CD4-positive, alpha-beta T cell treated with Interleukin-17A for 4 hours (primary cell): ENCODE measurements around the gene KCNN3.
A peak's percentile ranks its signal among the peaks of the same experiment; 100 is the strongest.

Source experiments
- DNase-seq: peaks from one replicate; pipeline ENCODE4 v3.0.0-alpha.2; 2020; ENCODE audit warnings: mixed read lengths

Gene KCNN3

DNA sequence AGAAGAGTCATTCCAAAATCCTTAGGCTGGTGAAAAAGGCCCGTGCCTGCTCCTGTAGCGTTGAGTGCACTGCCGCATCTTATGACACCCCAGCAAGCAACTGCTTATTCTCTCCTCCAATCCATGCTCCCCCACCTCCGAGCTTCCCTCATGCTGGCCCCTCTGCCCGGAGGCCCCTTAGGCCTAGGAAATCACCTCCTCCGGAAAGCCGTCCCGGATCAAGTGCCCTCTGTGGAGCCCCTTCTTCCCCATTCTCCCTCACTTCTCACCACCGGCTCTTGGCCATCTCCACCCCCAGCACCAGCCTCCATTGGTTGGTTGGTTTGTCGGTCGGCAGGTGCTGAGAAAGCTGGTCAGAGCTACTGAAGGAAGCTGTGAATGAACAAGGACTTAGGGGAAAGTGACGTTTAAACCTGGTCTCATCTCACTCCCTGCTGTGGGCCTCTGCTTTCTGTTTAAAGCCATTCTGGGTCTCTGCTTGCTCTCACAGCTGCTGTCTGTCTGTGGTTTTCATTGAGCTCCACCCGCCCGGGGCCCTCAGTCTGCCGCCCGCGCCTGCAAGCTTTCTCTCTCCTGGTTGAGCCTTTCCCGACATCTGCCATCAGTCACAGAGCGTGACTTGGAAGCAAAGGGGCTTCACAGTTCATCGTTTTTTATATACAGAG lies 122.2 kb downstream of the KCNN3 start:
- DNase-seq, result peak; percentile 73

DNA sequence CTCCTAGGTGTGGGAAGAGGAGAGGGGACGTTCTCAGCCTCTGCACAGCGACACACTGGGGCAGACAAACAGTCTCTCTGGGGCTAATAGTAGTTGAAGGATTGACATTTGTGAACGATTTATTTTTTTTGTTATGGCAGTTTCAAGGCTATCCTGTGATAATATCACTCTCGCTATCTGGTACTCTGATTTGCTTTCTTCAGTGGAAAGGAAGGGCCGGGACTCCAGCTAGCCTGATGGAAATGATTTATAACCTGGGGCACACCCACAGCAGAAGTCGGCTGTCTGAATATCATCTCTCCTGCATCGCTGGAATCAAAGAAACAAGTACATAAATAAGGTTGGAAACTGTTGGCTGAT lies 122.7 kb downstream of the KCNN3 start:
- no peak for DNase-seq

DNA sequence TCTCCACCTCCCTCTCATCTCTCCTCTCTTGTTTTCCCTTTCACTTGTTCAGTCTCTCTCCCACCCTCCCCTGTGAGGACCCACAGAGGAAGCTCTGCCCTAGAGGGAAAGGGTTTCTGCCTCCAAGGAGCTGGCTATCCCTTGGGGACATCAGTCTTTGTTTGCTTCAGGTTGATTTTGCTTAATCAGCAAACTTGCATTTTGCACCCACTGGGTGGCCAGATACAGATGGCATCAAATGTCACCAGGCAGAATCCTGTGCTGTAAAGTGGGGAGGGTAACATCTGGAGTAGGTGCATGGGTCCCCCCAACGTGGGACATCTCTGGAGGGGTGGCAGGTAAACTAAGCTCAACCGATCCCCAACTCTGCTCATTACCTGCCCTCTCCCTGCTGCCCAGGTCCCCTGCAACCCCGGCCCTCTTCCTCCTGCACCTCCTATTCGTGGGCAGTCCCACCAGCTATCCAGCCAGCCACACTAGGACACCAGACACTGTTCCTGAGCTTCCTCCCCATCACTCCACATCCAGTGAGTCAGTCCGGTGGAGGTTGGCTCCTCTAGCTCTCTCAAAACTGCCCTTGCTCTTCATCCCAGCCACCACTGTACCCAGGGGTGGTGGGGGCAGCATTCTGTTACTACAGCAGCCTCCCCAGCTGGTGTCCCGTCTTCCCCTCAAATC lies 123.3 kb downstream of the KCNN3 start:
- DNase-seq, result no peak

DNA sequence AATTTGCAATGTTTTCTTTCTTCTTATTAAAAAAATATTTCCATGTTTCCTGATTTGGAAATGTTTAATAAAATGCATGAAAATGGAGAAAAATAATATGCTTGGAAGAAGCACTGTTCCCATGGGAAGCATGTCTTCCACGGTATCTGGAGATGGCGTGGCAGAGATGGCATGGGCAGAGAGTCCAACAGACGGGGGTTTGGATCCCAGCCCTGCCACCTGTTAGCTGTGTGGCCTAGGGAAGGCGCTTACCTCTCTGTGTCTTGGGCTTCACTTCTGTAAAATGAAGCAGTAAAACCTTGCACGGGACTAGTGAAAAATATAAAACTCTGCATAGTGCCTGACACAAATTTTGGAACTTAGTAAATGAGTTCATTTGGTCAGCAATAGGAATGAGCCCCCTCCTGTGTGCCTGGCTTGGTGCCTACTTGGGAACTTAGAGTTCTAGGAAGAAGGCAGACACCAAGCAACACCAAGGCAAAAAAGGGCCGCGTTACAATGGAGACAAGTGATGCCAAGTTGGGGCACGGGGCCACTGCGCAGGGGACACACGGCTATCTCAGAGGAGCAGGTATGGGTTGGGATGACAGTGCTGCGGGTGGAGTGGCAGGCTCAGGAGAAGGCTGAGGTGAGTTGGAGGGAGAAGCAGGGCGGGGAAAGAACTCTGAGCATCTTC lies 124.2 kb downstream of the KCNN3 start:
- no peak for DNase-seq

DNA sequence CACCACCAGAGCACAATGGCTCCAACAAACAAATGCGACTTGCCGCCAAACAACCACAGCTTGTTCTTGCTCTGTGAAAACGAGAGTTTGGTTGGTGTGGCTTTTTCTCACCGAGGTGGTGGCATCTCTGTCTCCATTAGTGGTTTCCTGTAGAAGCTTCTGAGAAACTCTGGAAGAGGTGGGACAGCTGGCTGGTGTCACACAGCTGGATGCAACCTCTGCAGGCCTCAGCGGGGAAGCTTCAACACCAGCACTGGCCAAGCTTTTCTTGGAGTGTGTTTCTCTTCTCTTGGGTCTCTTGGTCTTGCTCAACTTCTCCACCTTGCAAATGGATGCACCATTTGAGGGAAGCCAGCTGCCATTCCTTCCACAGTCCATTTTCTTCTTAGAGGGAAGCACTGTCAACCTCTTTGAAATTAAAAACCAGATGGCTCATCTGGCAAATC lies 124.8 kb downstream of the KCNN3 start:
- DNase-seq, result no peak

DNA sequence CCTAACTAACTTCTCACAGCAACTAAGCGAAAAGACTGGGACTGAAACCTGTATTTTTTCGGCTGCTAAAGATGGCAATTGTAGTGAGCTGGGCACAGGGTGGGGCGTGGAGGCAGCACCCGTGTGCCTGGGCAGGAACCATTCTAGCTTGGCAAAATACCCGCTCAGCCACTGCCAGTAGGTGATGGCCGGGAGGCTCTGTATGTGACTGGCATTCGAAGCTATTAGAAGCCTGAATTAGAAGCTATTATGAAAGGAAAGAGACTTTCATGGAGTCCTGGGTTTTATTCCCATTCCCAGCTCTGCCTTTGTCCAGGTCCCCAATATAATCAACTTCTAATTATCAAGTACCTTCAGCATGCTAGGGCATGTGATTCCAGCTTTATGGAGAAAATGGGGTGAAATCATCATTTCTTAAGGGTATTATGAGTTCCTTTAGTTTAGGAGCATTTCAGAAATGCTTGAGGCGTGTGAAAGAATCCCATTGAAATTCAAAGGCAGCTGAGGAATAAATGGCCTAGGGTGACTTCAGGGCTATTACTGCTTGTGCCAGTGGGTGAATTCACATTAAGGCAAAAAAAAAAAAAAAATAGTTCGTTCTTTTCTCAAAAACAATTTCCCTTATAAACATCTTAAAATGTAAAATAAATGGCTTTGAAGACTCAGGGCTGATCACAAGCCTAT lies 125.6 kb downstream of the KCNN3 start:
- DNase-seq, result no peak

DNA sequence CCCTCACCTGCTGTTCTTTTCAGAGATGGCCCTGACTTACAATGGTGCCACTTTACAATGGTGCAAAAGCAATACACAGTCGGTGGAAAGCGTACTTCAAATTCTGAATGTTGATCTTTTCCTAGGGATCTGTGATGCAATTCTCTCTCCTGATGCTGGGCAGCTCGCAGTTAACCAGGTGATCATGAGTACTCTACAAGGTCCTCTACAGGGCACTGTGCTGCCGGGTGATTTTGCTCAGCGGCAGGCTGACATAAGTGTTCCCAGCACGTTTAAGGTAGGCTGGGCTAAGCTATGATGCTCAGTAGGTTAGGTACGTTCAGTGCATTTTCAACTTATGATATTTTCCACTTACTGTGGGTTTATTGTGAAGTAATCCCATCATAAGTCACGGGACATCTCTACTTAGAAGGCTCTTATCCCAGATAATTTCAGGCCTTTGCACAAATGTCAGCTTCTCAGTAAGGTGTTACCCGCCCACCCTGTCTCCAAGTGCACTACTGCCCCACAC lies 126.5 kb downstream of the KCNN3 start:
- no peak for DNase-seq

DNA sequence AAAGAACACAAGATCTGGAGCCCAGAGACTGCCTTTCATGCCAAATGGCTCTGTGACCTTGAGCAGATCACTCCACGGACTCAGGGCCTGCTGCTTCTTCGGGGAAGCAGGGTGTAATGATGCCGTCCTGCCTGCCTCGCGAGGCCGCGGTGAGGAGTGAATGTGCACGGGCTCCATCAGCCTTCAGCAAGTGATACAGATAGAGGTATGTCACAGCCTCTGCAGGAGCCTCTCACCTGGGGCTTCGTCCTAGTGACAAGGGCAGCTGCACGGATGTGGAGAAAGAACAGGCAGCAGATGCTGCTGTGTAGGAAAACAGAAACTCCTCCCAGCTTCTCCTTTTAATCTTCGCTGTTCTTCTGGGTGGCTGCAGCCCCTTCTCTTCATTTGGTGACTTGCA lies 127.5 kb downstream of the KCNN3 start:
- DNase-seq, result no peak

DNA sequence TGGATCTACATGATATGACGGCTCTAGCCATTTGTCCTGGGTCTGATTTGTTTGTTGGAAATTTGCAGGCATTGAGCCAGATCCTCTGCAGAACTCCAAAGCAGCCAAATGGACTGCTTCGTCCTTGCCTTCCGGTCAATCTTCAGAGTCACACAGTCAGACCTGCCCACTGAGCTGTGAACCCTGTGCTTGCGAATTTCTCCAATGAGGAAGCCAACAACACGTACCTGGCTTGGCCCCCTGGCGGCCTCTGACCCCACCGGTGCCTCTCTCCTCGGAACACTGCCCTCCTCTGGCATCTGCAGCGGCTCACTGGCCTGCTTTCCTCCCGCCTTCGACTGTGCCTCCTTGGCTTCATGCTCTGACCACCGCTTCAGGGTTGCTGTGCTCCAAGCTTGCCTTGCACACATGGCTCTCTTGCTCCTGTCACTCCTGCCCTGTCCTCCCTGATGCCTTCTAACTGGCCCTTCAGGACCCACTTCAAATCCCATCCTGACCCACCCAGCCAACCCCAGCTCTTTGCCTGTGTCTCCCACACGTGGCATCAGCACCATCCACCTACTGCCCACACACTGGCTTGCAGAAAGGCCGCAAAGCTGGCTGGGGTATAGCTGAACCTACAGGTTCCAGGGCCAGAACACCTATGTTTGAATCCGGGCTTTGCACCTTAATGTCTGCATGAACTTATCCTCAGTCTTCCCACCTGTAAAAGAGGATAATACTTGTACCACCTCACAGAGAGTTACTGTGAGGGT lies 128.2 kb downstream of the KCNN3 start:
- no peak for DNase-seq

DNA sequence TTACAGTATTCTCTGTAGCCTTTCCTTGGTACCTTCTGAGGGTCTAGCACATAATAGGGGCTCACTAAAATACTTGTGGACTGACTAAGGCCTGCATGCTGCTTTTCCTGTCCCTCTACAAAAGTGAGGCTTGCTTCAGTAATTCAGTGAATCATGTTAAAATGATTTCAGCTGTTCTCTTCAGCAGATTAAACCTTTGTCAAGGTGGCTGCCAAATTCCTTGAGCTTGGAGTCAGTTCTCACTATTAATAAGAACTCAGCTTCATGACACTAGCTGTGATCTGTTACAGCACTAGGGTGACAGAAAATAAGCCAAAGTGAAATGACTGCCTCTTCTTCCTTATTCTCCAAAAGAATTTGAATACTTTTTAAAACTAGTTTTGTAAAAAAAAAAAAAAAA lies 128.8 kb downstream of the KCNN3 start:
- DNase-seq, result no peak

DNA sequence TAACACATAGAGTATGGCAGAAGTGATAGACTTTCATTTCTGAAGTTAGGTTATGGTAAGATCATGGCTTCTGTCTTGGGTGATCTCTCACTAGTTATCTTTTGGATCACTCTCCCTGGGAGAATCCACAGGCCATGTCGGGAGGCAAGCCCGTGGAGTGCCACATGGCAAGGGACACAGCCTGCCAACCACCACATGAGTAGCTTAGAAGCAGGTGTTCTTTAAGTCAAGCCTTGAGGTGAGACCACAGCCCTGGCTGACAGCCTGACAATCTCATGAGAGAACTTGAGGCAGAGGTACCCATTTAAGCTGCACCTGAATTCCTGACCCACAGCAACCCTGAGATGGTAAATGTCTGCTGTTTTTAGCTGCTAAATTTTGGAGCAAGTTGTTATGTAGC lies 130.4 kb downstream of the KCNN3 start:
- no peak for DNase-seq

DNA sequence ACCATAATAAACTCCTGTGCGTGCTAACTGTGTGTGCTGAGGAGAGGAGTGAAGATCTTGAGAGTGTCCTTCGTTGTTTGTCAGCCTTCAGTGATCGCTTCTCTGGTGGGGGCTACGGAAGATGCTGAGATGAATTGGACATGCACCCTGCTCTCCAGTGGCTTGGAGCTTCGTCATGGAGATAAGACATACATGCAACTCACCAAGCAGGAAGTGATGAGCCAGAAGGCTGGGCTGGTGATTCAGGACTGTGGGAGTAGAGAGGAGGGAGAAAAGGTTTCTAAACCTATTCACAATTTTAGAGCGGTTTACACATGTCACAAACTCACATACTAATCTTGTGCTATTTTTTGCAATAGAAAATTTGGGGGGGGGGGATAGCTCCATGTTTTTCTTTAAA lies 133.2 kb downstream of the KCNN3 start:
- peak; percentile 17 for DNase-seq

DNA sequence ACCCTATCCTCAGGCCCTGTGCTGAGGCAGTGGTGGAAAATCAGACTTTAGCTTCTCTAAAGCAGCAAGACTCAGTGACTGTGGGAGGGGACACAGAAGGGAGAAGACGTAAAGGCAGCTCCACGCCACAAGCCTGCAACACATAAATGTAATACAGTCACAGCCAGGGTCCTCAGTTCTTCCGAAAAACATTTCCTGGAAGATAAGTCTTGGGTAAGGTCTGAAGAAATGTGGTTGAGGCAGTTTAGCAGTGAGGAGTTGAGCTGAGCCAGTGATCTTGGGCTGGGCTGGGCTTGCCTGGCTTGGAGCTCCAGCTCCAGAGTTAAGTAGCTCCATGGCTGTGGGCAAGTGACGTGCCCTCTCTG lies 134.3 kb downstream of the KCNN3 start:
- no peak for DNase-seq

DNA sequence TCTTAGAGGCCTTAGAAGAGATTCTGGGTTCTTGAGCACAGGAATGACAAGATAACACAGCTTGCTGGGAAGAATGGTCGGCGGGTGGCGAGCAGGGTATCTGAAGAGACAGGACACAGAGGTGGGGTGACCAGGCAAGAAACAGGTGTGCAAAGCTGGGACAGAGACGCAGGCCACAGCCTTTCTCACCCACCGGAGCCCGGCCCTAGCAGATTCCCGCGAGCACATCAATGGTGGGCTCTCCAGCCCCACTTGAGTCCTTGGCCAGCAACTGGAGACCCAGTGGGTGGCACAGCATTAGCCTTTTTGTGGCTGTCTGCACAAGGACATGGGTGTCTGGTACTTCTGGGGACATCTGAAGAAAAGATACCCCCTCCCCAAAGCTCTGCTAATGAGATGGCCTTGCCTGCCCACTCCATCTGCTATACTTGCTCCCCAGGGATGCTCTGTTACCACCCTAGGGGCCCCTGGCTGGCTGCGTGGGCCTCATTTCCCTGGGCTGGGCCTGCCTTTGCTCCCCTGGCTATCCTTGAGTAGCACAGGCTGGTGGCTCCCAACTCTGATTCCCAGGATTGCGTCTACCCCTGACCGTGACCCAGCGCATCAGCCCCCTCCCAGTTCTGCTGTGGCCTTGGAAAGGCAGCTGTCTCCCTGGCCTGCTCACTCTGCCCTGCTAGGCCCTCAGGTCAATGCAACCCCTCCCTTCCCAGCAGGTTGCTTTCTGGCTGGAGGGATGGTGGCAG lies 134.8 kb downstream of the KCNN3 start:
- no peak for DNase-seq

DNA sequence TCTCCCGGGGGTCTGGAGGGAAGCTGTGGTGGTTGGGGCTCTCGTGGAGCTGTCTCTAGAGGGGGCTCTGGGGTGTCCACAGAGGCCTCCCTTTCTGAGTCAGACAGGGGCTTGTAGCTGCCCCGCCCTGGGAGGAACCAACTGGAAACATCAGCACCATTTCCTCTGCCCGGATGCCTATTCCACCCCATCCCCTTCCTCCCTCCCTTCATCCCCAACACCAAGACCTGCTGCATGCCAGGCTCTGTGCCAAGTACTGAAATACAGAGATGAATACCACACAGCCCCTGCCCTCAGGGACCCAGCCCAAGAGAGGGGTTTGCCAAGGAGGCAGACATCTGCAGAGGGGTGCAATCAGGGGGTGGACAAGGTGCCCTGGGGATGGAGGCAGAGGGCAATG lies 136.5 kb downstream of the KCNN3 start:
- DNase-seq, result no peak

DNA sequence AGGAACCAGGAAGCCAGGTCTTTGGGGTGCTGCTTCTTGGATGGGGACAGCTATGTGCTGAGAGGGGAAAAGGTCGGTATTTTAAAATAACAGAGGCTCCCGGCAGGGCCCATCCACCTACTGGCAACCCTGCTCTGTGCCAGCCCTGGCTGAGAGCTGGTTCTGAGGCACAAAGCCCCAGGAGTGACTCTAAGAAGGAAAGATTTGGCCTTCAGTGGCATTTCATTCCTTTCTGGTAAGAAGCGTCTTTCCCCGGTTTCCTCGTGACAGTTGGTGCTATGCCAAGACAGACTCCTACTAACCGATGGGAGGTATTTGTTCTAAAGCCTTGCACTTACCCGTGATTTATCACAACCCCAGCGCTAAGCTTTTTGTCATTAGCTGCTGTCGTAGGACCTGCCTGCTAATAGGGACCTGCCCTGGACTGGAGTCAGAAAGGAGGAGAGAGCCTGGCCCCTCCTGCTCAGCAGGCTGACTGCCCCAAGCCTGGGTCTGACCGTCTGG lies 139.0 kb downstream of the KCNN3 start:
- DNase-seq, result no peak

DNA sequence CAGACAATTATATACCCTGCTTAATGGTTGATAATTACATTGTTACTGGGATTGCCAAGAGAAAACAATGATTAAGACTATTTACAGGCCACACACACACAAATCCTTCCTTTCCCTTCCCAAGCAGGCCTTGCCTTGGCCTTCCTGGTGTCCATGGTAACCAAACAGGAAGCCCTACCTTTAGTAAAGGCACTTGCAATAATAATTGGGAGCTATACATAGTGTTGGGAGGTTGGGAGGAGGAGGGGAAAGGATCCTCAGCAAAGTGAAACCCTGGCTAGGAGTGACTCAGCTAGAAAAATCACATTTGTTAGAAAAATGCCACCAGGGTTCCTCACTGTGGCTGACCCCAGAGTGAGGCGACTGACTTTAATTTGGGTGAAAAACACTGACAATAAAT lies 139.8 kb downstream of the KCNN3 start:
- no peak for DNase-seq

DNA sequence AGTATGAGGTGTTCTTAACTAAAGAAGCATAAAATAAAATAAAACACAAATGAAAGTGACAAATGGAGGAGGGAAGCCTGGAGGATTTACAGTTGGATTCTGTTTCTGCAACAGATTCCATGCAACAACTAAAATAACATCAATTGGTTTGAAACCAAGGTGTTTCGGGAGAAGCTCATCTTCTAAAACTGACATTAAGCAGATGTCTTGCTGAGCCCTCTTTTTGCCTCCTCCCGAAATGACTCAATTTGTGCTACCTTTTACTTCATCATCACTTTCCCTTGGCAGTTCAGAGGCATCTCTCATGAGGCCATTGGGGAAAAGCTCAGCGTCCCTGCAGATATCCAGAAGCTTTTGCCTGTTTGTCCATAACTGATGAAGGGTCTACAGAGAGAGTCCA lies 140.5 kb downstream of the KCNN3 start:
- no peak for DNase-seq

DNA sequence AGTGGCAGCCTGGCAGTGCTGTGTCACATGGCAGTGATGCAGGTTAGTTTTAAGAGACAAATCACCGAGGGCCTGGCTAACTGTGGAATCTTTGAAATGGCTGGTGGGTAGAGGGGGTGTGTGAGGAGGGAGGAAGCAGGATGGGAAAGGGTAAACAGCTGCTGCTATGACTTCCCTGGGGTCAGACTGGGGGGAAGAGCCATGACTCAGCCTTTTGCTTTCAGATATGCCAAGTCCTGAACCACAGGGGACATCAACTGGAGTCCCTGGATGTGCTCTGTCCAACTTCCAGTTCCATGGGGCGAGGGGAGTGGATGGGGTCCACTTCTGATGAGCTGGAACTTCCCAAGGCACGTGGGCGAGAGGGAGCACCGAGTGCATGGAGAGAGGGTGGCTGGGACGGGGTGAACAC lies 141.0 kb downstream of the KCNN3 start:
- no peak for DNase-seq

DNA sequence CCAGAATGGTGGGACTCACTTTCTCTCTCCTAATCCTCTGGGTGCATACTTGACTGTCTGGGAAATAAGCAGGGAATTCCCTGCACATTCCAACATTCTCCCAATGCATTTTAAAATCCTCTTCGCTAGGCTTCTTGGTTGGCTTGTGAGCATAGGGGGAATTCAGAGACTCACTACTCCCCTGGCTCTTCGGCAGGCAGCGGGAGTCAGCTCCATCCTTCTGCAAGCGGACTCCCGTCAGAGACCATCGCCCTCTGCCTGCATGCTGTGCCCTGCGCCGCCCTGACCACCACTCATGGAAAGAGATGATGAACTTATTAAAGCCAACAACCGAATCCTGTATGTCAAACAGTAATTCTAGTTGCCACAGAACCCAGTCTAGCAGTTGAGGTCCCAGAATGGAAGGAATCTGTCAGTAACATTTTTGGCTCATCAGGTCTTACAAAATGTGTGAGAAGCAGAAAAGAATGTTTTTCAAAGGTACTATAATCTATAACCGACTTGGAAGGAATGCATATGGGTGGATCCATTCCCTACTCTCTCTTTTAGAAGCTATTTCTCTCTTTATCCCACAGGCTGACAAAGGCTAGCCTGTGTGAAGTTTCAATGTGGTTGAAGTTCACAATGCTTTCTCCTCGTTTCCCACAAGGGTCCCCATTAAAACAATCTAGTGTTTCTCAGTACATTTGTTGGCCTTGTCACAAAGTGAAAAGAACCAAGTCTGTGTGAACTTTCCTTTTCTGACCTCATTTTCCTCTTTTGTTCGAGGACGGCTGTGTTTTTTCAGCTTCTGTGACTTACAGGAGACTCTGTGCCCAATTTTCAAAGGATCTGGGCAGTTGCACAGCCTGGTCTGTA lies 143.0 kb downstream of the KCNN3 start:
- no peak for DNase-seq

DNA sequence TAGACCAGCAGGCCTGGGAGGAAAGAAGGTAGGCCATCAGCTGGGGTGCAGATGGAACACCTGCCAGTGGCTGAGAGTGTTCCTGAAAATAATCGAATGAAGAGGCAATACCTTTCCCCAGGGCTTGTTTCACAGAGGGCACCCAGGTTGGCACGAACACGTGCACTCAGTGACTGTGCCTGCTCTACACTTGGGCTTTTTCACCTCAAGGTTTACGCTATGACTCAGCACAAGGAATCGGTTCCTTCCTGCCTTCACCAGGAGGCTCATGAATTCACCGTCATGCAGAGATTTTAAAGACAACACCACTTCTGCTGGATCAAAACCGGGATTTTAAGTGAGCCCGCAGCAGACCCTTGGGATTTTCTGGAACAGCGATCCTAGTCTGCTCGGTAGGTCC lies 143.6 kb downstream of the KCNN3 start:
- no peak for DNase-seq
